ENCODE data around the gene GPR89B.
"Not testable (repeated sequence)": the region's sequence is repeated elsewhere in the genome, so short reads cannot be mapped to it uniquely, and the experiment has no call there.

The GPR89B gene

DNA sequence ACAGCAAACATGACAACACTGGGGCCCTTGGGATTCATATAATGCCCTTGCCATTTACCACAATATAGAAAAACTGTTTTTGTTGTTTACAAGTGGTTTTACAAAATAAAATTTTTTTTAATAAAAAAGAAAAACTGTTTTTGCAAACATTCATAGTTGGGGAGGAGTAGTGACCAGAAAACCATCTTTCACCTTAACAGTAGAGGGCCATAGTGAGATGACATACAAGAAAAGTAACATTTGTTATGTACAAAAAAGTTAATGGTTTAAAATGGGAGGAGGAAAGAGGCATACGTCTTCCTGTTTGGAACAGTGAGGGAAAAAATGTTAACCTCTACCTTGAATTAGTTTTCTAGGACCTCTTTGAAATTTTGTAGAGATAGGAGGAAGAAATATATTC is 30.7 kb downstream of the GPR89B start:
- POLR2A ChIA-PET; DNase-seq (ENCODE audit: extremely low spot score): not testable (repeated sequence)

DNA sequence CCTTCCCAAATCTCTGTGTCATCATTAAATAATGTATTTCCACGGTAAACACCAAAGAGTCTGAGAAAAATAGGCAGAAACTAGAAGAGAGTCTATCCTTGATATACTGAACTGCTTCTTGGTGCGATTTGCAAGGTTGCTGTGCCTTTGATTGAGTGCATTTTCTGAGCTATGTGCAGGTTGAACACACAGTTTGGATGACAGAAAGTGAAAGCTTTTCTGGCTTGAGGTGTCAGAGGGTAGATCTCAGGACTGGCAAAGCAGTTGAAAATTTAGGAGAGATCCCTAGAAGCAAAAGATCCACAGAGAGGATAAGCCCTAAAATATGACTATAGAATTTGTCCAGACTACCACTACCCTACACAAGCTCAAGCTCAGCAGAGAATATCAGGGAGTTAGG is 31.5 kb downstream of the GPR89B start:
- CTCF ChIA-PET; POLR2A ChIA-PET; DNase-seq (ENCODE audit: extremely low spot score): not testable (repeated sequence)

More for the DNA sequence above, 30.7 kb downstream of the GPR89B start:
- CTCF ChIA-PET = not testable (repeated sequence)

DNA sequence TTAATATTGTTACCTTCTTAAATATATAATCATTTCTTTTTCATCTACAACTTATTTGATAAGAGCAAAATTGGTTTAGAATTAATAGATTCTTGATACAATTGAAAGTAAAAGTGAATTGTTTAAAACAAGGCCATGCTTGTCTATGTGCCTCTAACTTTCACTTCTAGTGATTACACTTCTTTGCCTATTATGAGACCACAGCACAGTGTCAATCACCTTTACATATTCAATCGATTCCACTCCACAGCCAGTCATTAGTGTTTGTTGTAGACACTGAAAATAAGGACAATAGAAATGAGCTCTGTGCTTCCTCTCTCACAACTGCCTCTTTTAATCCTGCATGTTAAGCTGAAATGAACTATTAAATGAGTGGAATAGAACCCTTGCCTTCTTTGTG is 36.4 kb downstream of the GPR89B start:
- POLR2A ChIA-PET; DNase-seq (ENCODE audit: extremely low spot score); CTCF ChIA-PET: not testable (repeated sequence)

DNA sequence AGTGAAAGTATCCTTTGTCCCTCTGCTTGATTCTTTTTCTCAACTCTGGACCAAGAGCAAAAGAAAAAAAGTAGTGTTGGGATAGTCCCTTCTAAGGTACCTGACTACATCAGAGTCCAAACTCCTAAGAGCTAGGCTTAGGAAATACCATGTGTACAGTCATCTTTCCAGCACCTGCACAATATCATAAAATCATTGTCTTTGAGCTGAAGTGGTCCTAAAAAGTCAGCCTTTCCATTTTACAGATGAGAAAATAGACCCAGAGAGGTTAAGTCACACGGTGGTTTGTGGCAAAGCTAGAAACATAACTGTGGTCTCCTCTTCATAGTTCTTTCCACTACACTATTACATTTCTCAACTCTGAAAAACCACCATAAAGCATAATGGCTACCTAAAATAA is 38.4 kb downstream of the GPR89B start:
- DNase-seq (ENCODE audit: extremely low spot score); POLR2A ChIA-PET; CTCF ChIA-PET: not testable (repeated sequence)

DNA sequence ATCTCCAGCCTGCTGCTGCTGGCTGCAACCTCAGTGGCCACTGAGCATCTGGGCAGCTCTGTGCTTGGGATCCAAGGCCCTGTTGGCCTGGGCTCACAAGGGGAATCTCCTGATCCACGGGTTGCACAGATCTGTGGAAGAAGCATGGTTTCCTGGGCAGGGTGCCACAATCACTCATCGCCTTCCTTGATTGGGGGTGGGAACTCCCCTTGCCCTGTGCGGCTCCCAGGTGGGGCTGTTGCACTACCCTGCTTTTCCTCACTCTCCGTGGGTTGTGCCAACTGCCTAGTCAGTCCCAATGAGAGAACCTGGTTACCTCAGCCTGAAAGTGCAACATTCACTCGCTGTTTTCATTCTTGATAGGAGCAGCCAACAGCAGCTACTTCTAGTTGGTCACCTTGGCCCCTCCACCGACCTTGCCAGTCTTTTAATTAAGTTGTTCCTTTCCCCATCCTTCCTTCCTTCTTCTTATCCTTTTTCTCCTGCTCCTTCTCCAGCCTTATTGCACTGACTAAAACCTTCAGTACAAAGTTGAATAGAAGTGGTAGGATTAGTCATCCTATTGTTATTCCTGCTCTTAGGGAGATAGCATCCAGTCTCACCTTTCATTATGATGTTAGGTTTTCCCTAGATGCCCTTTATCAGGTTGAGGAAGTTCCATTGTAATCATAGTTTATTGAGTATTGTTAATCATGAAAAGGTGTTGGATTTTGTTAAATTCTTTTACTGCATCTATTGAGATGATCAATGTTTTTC is 50.9 kb downstream of the GPR89B start:
- CTCF ChIA-PET, POLR2A ChIA-PET: not testable (repeated sequence)

DNA sequence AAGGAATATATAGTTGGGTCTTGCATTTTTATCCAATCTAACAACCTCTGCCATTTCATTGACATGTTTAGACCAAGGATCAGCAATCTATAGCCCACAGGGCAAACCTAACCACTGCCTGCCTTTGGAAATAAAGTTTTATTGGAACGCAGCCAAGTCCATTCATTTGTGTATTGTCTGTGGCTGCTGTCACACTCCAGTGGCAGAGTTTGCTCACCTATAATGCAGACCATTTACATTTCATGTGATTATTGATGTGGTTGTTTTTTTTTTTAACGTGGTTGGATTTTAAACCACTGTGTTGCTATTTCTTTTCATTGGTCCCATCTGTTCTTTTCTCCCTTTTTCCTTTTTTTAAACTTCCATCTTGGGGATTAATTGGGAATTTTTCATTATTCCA is 57.2 kb downstream of the GPR89B start:
- CTCF ChIA-PET; DNase-seq (ENCODE audit: extremely low spot score); POLR2A ChIA-PET: not testable (repeated sequence)

More for the DNA sequence above, 50.9 kb downstream of the GPR89B start:
- DNase-seq (ENCODE audit: extremely low spot score) = not testable (repeated sequence)

DNA sequence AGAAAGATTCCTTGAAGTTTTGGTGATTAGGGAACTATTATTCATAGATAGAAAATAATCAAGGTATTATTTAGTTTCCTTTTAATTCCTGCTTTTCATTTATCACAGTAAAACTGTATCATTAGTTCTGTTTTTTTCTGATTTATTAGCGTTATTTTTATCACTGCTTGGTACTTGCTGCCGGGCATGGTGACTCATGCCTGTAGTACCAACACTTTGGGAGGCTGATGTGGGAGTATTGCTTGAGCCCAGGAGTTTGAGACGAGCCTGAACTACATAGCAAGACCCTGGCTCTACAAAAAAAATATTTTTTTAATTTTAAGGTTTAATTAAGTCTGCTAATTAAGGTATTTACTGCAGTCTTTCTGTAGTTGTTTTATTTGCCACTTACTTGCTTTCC is 59.7 kb downstream of the GPR89B start:
- DNase-seq (ENCODE audit: extremely low spot score); POLR2A ChIA-PET; CTCF ChIA-PET: not testable (repeated sequence)

DNA sequence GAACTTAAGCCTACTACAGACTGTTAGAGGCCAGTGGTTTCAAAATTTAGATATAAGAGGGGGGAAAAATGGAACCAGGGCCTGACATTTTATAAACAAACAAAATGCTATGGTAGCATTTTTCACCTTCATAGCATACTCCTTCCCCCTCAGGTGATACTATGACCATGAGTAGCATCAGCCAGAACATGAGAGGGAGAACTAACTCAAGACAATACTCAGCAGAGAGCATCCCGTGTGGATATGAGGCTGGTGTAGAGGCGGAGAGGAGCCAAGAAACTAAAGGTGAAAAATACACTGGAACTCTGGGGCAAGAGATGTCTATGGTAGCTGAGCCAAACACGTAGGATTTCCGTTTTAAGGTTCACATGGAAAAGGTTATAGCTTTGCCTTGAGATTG is 64.7 kb downstream of the GPR89B start:
- POLR2A ChIA-PET; DNase-seq (ENCODE audit: extremely low spot score); CTCF ChIA-PET: not testable (repeated sequence)

DNA sequence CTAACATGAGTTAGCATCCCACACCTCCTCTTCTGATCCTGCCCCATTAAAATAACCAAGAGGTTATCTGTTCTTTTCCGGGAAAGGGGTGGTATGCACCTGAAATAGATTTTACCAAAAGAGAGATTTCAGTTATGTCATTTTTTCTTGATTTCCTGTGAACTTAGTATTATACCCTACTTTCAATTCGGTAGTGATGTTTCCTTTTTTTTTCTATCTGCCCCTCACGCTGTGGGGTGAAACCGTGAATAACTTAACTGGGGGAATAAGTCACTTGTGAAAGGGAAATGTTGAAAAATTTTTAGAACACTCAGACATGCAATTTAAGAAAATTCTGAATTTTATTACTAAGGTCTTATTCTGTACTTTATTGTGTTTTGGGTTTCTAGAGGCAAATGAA is 65.2 kb downstream of the GPR89B start:
- CTCF ChIA-PET; DNase-seq (ENCODE audit: extremely low spot score); POLR2A ChIA-PET: not testable (repeated sequence)

DNA sequence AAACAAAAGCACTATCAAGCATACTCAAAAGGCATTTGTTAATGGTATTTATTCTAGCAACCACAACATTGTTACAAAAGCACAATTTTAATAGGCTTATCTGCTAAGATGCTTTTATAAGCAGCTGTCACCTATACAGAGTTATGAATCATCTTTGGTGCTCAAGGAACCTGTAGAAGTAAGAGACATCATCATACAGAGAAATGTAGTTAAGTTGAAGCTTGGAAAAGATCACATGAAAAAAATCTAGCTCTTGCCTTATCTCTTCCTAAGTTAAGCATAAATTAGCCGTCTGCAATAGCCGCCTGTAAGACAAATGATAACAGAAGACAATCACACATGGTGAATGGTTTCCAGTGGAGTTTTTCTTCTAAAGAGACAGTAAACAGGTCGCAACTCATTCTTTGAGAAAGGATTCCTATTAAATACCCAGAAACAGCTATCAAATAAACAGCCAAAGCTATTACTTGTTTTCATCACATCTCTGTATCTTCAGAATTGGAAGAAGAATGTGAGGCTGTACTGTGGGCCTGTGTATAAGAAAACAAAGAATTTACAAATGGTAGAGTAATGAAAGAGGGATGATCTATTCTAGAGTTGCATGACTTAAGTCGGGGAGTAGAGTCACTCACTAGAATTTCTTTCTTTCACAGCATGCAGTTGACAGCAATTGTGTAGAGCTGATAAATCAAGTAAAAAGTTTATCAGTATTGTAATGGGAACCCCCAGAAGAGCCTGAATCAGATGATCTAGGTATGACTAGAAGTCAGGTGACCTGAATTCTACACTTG is 65.8 kb downstream of the GPR89B start:
- POLR2A ChIA-PET; DNase-seq (ENCODE audit: extremely low spot score); CTCF ChIA-PET: not testable (repeated sequence)

DNA sequence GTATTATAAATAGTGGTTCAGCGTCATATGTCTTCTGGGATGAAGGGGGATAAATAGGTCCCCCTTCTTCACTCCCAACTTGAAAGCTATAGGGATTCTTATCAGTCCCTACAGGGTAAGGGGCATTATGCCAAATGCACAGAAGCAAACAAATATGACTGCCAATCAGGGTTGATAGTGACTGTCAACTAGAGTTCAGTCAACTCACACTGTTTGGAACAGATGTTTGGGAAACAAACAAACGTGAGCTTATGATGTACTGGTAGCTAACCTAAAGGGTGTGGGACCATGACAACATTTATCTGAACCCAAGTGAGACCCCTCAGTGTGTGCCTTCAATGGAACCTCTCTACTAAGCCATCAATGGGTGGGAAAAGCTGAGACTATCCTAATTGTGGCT is 67.9 kb downstream of the GPR89B start:
- DNase-seq (ENCODE audit: extremely low spot score); POLR2A ChIA-PET; CTCF ChIA-PET: not testable (repeated sequence)

DNA sequence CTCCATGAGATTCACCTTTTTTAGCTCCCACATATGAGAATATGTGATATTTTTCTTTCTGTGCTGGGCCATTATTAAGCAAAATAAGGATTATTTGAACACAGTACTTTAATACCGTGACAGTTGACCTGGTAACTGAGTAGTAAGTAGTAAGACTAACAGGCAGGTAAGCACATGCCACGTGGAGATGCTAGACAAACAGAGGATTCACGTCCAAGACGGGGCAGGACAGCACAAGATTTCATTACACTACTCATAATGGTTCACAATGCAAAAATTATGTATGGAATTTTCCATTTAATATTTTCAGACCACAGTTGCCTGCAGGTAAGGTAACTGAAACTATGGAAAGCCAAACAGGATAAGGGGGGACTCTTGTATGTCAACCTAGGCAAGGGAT is 79.5 kb downstream of the GPR89B start:
- DNase-seq (ENCODE audit: extremely low spot score); POLR2A ChIA-PET; CTCF ChIA-PET: not testable (repeated sequence)

DNA sequence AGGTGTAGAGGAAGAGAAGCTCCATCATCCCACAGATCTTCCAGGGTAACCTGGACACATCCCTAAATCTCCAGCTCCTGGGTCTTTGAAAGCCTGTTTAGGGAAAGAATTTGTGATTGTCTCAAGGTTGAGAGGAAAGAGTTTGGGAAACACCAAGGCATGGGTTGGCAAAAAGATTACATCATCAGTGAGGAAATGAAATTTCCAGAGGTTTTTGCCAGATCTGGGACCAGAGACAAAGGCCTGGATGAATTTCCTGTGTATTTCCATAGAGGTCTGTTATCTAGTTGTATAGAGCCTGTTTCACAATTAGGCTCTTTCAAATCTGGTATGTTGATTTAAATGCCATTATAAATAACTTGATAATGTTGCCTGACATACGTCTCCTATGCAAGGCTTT is 82.3 kb downstream of the GPR89B start:
- CTCF ChIA-PET = no interaction called here
- no peak for DNase-seq (ENCODE audit: extremely low spot score)
- POLR2A ChIA-PET = no interaction called here
- TF ChIP-seq, protein P1, sequence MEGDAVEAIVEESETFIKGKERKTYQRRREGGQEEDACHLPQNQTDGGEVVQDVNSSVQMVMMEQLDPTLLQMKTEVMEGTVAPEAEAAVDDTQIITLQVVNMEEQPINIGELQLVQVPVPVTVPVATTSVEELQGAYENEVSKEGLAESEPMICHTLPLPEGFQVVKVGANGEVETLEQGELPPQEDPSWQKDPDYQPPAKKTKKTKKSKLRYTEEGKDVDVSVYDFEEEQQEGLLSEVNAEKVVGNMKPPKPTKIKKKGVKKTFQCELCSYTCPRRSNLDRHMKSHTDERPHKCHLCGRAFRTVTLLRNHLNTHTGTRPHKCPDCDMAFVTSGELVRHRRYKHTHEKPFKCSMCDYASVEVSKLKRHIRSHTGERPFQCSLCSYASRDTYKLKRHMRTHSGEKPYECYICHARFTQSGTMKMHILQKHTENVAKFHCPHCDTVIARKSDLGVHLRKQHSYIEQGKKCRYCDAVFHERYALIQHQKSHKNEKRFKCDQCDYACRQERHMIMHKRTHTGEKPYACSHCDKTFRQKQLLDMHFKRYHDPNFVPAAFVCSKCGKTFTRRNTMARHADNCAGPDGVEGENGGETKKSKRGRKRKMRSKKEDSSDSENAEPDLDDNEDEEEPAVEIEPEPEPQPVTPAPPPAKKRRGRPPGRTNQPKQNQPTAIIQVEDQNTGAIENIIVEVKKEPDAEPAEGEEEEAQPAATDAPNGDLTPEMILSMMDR (IDR thresholded peaks at IDR 0.05; ENCODE audit: control extremely low read depth, extremely low read depth, low read depth, missing control alignments) = no peak

DNA sequence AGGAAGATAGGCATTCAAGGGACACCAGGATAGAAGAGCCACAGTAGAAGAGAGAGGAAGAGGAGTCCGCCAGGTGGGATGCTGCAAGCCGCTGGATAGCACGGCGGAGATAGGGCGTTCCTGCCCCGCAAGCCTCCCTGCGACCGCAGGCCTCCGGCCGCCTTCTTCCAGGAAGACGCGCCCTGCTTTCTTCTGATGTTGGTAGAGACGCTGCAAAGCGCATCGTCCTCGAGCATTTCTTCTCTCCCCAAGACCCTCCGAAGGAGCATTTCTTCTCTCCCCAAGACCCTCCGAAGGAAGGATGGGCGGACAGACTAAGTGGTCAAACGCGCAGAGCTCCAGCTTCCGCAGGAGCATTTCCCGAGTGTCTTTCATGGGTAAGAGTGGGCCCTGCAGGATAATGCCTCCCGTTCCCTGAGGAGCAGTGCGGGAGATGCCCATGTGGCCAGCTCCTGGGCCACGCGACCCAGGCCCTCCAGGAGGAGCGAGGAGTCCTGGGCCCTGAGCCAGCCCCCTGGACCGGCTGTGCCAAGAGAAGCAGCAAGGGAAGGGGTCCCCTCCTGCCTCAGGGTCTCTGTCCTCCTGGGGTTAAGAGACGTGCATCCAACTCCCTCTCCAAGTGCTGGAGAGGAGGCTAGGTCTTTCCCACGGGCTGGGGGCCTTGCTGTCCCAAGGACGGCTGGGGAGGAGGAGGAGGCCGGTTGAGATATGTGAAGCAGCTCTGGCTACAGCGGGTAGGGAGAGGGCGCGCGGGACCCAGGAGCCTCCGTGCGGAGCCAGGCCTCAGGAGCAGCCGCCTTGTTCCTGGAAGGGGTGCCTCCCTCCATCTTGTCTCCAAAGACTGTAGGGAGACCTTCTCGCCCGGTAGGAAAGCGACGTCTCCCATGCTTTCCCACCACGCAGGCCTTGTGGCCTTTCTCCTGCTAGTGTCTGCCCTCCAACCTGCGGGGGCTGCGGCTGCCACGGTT is 85.2 kb downstream of the GPR89B start:
- CTCF ChIA-PET; POLR2A ChIA-PET; DNase-seq (ENCODE audit: extremely low spot score): not testable (repeated sequence)

DNA sequence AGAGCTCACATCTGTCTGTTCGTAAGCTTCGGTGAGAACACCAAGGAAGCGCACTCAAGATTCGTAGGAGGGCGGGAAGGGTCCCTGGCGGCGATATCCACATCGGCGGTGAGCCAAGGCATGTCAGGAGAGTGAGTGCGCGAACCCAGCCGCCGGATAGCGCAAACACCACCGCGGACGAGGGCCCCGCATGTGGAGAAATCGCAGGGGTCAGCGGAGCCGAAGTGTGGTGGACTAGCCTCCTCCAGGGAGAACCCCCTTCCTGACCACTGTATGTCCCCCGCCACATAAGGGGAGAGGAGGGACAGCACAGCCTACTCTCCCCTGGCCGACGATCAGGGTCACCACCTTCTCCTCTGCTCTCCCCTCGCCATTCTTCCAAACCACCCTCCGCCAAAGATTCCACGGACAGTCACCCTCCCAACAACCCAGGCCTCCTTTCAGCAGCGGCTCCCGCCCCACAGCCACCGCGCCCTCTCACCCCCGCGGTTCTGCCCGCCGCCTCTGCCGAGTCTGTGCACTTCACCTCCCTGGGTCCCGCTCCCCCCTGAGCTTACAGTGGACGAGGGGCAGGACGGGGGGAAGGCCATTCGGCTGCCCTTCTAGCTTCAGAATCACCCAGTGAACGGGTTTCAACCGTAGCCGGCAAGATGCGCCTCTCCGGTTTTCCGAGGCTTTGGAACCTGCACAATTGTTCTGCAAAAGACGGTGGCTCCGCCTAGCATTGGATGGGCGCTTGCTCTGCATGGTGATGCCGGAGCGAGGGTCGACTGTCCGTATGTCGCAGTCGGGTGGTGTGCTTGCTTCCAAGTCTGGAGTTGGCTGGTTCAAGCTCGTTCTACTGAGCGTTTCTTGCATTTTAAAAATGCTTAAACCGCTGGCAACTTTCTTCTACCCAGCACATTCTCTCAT is 86.3 kb downstream of the GPR89B start:
- DNase-seq (ENCODE audit: extremely low spot score); POLR2A ChIA-PET; CTCF ChIA-PET: not testable (repeated sequence)

DNA sequence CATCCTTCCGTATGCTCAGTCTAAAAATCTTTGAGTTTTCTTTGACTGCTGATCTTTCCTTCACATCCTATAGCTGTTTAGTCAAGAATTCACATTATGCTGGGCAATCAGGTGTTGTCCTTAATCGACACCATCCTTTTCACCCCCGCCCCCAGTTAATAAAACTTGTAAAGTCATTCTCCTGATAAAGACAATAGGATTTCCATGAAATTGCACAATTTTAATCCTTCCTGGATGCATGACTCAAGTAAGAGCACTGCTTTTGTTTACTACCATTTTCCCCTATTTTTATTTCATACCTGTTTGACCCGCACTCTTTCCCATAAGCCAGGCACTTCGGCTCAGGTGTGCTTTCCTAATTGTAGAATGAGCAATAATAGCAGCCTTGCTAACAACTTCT is 96.7 kb downstream of the GPR89B start:
- CTCF ChIA-PET; DNase-seq (ENCODE audit: extremely low spot score); POLR2A ChIA-PET: not testable (repeated sequence)

Measured in GM10248 (cell line).